HepG2 (cell line): ENCODE measurements around the gene AKR1A1. TPM values are rescaled to one million over a fixed set of nuclear protein-coding genes. Genes with fewer than 3 reads are reported as not detected.

Experiments used
- ELF1 ChIP-seq: sonication (generic); formaldehyde crosslinking; IDR thresholded peaks from 2 replicates; pipeline ENCODE4 v1.4.0; 2020; ENCODE audit warnings: missing genetic modification reagents
- FOSL1 ChIP-seq: sonication (generic); formaldehyde crosslinking; IDR thresholded peaks from 2 replicates; pipeline ENCODE4 v1.9.0; 2021; ENCODE audit warnings: missing genetic modification reagents, borderline replicate concordance
- GATAD1 ChIP-seq: IDR thresholded peaks from 2 replicates; pipeline ENCODE4 v1.6.1; 2016; ENCODE audit warnings: missing genetic modification reagents, missing compliant biosample characterization
- GFI1 ChIP-seq: sonication (generic); formaldehyde crosslinking; IDR thresholded peaks from 2 replicates; pipeline ENCODE4 v1.5.0; 2020; ENCODE audit warnings: missing genetic modification reagents, mild to moderate bottlenecking, borderline replicate concordance
- ISL2 ChIP-seq: sonication (generic); formaldehyde crosslinking; IDR thresholded peaks from 2 replicates; pipeline ENCODE4 v1.5.0; 2020; ENCODE audit warnings: missing genetic modification reagents
- KLF13 ChIP-seq: sonication (generic); formaldehyde crosslinking; IDR thresholded peaks from 2 replicates; pipeline ENCODE4 v1.4.0; 2020; ENCODE audit warnings: mild to moderate bottlenecking, missing genetic modification reagents
- MATR3 ChIP-seq: sonication (generic); formaldehyde crosslinking; IDR thresholded peaks from 2 replicates; pipeline ENCODE4 v1.4.0; 2020; ENCODE audit warnings: missing genetic modification reagents
- MYNN ChIP-seq: sonication (generic); formaldehyde crosslinking; IDR thresholded peaks from 2 replicates; pipeline ENCODE4 v1.4.0; 2020; ENCODE audit warnings: mild to moderate bottlenecking, low read depth, missing genetic modification reagents
- PITX1 ChIP-seq: sonication (generic); formaldehyde crosslinking; IDR thresholded peaks from 2 replicates; pipeline ENCODE4 v1.5.1; 2020; ENCODE audit warnings: mild to moderate bottlenecking, missing genetic modification reagents
- POLR2AphosphoS5 ChIP-seq: IDR thresholded peaks from 2 replicates; pipeline ENCODE4 v1.6.1; 2012; ENCODE audit warnings: low read depth, low read length
- RFX5 ChIP-seq: IDR thresholded peaks from 2 replicates; pipeline ENCODE4 v1.6.1; 2011; ENCODE audit warnings: low read depth, low read length, improper control_type of control experiment
- SIX1 ChIP-seq: sonication (generic); formaldehyde crosslinking; IDR thresholded peaks from 2 replicates; pipeline ENCODE4 v1.4.0; 2020; ENCODE audit warnings: missing genetic modification reagents, borderline replicate concordance
- TGIF2 ChIP-seq: IDR thresholded peaks from 2 replicates; pipeline ENCODE4 v1.6.1; 2016; ENCODE audit warnings: control low read depth, missing compliant biosample characterization
- ZNF264 ChIP-seq: sonication (generic); formaldehyde crosslinking; IDR thresholded peaks from 2 replicates; pipeline ENCODE4 v1.4.0; 2020; ENCODE audit warnings: missing genetic modification reagents
- ZNF317 ChIP-seq: sonication (generic); formaldehyde crosslinking; IDR thresholded peaks from 2 replicates; pipeline ENCODE4 v1.5.0; 2020; ENCODE audit warnings: mild to moderate bottlenecking, missing genetic modification reagents
- ZNF333 ChIP-seq: sonication (generic); formaldehyde crosslinking; IDR thresholded peaks from 2 replicates; pipeline ENCODE4 v1.4.0; 2020; ENCODE audit warnings: mild to moderate bottlenecking, missing genetic modification reagents, borderline replicate concordance
- ZNF501 ChIP-seq: sonication (generic); formaldehyde crosslinking; IDR thresholded peaks from 2 replicates; pipeline ENCODE4 v1.5.1; 2020; ENCODE audit warnings: mild to moderate bottlenecking, moderate library complexity, missing genetic modification reagents
- ZNF546 ChIP-seq: sonication (generic); formaldehyde crosslinking; conservative IDR thresholded peaks from 2 replicates; pipeline ENCODE4 v1.8.1; 2023; ENCODE audit warnings: mild to moderate bottlenecking, missing genetic modification reagents
- ZNF737 ChIP-seq: sonication (generic); formaldehyde crosslinking; IDR thresholded peaks from 2 replicates; pipeline ENCODE4 v1.5.0; 2020; ENCODE audit warnings: missing genetic modification reagents, mild to moderate bottlenecking, borderline replicate concordance
- ZNF878 ChIP-seq: sonication (generic); formaldehyde crosslinking; IDR thresholded peaks from 2 replicates; pipeline ENCODE4 v1.8.1; 2023; ENCODE audit warnings: mild to moderate bottlenecking, missing genetic modification reagents, moderate library complexity
- ZSCAN22 ChIP-seq: sonication (generic); formaldehyde crosslinking; IDR thresholded peaks from 2 replicates; pipeline ENCODE4 v1.4.0; 2020; ENCODE audit warnings: mild to moderate bottlenecking, missing genetic modification reagents
- polyA plus RNA-seq, 8 experiments: library from polyadenylated mRNA; depleted of rRNA in 3 of 8; stranded (reverse) in 7 of 8; unstranded in 1 of 8; fragments of >200 nt; fragmentation: Illumina TruSeq in 4 of 8; extraction: Trizol in 4 of 8; gene quantifications; 2 replicates each; pipeline versions ENCODE4 v1.2.1 to v1.2.3, GENCODE V29; 2011 to 2016; ENCODE audit warnings: low read depth in 4 of 8, missing spikeins in 1 of 8, mixed read lengths in 1 of 8; ENCODE audit not compliant: insufficient read depth in 1 of 8
- total RNA-seq, 5 experiments: library from RNA; depleted of rRNA; stranded (reverse); fragments of >200 nt; fragmentation: Illumina TruSeq; extraction: Trizol; gene quantifications; 2 replicates each; pipeline ENCODE4 v1.2.3, GENCODE V29; 2016; ENCODE audit warnings: low read depth in 1 of 5
- TF ChIP-seq, protein P1 (sequence below): fragments of 450-650 bp; IDR thresholded peaks from 2 replicates; pipeline ENCODE4 v1.6.1; 2017; ENCODE audit warnings: mild to moderate bottlenecking
- TF ChIP-seq, protein P2 (sequence below): sonication (generic); formaldehyde crosslinking; IDR thresholded peaks from 2 replicates; pipeline ENCODE4 v1.5.0; 2020; ENCODE audit warnings: missing genetic modification reagents
- TF ChIP-seq, protein P3 (sequence below): sonication (generic); formaldehyde crosslinking; IDR thresholded peaks from 2 replicates; pipeline ENCODE4 v1.5.0; 2020; ENCODE audit warnings: missing genetic modification reagents, mild to moderate bottlenecking, borderline replicate concordance
- TF ChIP-seq, protein P4 (sequence below): sonication (generic); formaldehyde crosslinking; IDR thresholded peaks from 2 replicates; pipeline ENCODE4 v1.4.0; 2020; ENCODE audit warnings: missing genetic modification reagents
- TF ChIP-seq, protein P5 (sequence below): IDR thresholded peaks from 2 replicates; pipeline ENCODE4 v1.6.1; 2016; ENCODE audit warnings: mild to moderate bottlenecking, missing biosample characterization, missing genetic modification reagents

Gene AKR1A1
- total and polyA plus RNA-seq, 2 of the 13 experiments (the other 11 are each of a cell fraction or from before 2014, with no cell fraction given) = 181 to 217 TPM

DNA sequence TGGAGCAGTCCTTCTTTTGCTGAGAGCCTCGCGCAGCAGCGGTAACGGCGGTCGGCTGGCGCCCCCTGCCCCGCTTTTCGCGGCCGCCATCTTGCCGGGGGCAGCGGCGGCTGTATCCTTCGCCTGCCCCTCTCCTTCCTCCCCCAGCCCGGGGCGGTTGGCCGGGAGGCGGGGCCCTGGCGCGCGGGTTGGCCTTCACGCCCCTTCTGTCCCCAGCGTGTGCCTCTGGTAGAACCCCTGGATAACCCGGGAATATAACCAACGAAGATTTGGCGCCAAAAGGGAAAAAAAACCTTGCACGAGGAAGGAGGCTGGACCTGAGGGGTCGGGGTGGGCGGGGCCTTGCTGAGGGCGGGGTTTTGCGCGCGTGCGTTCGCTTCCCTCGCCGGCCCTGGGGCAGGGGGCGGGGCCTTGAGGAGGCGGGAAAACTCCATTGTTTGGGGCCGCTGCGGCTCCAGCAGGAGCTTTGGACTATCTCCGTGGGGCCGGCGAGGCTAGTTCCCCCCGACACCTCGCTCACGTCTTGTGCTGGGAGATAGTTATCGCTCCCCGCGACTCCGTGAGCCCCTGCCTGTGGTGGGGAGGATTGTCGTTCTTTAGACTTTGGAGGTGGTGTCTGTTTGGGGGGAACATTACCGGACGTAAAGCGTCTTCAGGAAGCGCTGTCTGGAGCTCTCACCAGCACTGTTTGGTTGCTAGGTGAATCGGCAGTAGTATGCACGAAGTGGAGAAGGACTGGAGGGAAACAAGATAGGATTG is 33.9 kb downstream of the AKR1A1 start (continued):
- TF ChIP-seq, protein P1, sequence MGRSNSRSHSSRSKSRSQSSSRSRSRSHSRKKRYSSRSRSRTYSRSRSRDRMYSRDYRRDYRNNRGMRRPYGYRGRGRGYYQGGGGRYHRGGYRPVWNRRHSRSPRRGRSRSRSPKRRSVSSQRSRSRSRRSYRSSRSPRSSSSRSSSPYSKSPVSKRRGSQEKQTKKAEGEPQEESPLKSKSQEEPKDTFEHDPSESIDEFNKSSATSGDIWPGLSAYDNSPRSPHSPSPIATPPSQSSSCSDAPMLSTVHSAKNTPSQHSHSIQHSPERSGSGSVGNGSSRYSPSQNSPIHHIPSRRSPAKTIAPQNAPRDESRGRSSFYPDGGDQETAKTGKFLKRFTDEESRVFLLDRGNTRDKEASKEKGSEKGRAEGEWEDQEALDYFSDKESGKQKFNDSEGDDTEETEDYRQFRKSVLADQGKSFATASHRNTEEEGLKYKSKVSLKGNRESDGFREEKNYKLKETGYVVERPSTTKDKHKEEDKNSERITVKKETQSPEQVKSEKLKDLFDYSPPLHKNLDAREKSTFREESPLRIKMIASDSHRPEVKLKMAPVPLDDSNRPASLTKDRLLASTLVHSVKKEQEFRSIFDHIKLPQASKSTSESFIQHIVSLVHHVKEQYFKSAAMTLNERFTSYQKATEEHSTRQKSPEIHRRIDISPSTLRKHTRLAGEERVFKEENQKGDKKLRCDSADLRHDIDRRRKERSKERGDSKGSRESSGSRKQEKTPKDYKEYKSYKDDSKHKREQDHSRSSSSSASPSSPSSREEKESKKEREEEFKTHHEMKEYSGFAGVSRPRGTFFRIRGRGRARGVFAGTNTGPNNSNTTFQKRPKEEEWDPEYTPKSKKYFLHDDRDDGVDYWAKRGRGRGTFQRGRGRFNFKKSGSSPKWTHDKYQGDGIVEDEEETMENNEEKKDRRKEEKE = no peak
- TF ChIP-seq GATAD1 (0 out of 2 replicates have a peak, but pooled peaks have one; percentile 11), MYNN (CRISPR knock-in tag) (no peak; the same call in 1 of the 2 replicates), ZNF333 (no peak), POLR2AphosphoS5 (no peak), PITX1 (CRISPR knock-in tag) (no peak), RFX5 (0 out of 2 replicates have a peak, but pooled peaks have one; percentile 68), ZNF737 (CRISPR knock-in tag) (no peak), ZNF317 (CRISPR knock-in tag) (no peak), SIX1 (CRISPR knock-in tag) (no peak), TGIF2 (CRISPR knock-in tag) (no peak), ZSCAN22 (CRISPR knock-in tag) (no peak), ISL2 (CRISPR knock-in tag) (no peak), ZNF264 (CRISPR knock-in tag) (0 out of 2 replicates have a peak, but pooled peaks have one; percentile 40), FOSL1 (CRISPR knock-in tag) (no peak), ZNF501 (CRISPR knock-in tag) (no peak; the same call in 1 of the 2 replicates), KLF13 (CRISPR knock-in tag) (no peak), ZNF878 (CRISPR knock-in tag) (no peak), ZNF546 (CRISPR knock-in tag) (no peak), ELF1 (CRISPR knock-in tag) (no peak), MATR3 (CRISPR knock-in tag) (no peak), GFI1 (CRISPR knock-in tag) (no peak; the same call in 1 of the 2 replicates)
- TF ChIP-seq, protein P2, sequence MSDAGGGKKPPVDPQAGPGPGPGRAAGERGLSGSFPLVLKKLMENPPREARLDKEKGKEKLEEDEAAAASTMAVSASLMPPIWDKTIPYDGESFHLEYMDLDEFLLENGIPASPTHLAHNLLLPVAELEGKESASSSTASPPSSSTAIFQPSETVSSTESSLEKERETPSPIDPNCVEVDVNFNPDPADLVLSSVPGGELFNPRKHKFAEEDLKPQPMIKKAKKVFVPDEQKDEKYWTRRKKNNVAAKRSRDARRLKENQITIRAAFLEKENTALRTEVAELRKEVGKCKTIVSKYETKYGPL (CRISPR knock-in tag) = no peak
- TF ChIP-seq, protein P3, sequence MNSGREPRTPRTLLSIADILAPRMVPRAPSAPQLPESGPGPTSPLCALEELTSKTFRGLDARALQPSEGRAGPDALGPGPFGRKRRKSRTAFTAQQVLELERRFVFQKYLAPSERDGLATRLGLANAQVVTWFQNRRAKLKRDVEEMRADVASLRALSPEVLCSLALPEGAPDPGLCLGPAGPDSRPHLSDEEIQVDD (CRISPR knock-in tag) = no peak
- TF ChIP-seq, protein P4, sequence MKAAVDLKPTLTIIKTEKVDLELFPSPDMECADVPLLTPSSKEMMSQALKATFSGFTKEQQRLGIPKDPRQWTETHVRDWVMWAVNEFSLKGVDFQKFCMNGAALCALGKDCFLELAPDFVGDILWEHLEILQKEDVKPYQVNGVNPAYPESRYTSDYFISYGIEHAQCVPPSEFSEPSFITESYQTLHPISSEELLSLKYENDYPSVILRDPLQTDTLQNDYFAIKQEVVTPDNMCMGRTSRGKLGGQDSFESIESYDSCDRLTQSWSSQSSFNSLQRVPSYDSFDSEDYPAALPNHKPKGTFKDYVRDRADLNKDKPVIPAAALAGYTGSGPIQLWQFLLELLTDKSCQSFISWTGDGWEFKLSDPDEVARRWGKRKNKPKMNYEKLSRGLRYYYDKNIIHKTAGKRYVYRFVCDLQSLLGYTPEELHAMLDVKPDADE (CRISPR knock-in tag) = peak; percentile 71; the same call in 1 of the 2 replicates
- TF ChIP-seq, protein P5, sequence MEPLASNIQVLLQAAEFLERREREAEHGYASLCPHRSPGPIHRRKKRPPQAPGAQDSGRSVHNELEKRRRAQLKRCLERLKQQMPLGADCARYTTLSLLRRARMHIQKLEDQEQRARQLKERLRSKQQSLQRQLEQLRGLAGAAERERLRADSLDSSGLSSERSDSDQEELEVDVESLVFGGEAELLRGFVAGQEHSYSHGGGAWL (CRISPR knock-in tag) = no peak; the same call in 1 of the 2 replicates
